Lung (tissue), 16 donors: Measurements from ENCODE around the gene OR5B3. TPM values are rescaled to one million over a fixed set of nuclear protein-coding genes. Genes with fewer than 3 reads are reported as not detected.

Experiments
- ATAC-seq: fragments of 200-7000 bp; cut with Tn5 transposase; one replicate; pipeline ENCODE4 v1.9.1; 2020; ENCODE audit warnings: moderate number of reproducible peaks; ENCODE audit not compliant: insufficient read depth, low FRiP score
- DNase-seq, 3 donors: peaks; one replicate each; pipeline ENCODE4 v3.0.0-alpha.2; 2013 to 2017
- H3K27ac ChIP-seq, 2 donors: one replicate each; pipeline ENCODE4 v1.5.1; 2013; ENCODE audit warnings: mild to moderate bottlenecking in 2 of 2, moderate library complexity in 2 of 2, control low read depth in 1 of 2, inconsistent platforms in 1 of 2, low read depth in 1 of 2, low read length in 1 of 2
- H3K27me3 ChIP-seq, 3 donors: one replicate each; pipeline ENCODE4 v1.5.1; 2013; ENCODE audit warnings: low read length in 2 of 3; ENCODE audit not compliant: control insufficient read depth in 3 of 3, insufficient read depth in 3 of 3
- H3K36me3 ChIP-seq, 4 donors: one replicate each; pipeline ENCODE4 v1.5.1; 2013; ENCODE audit warnings: low read length in 4 of 4, mild to moderate bottlenecking in 1 of 4, moderate library complexity in 1 of 4; ENCODE audit not compliant: control insufficient read depth in 4 of 4, insufficient read depth in 4 of 4
- H3K4me1 ChIP-seq, 5 donors: one replicate each; pipeline ENCODE4 v1.5.1; 2013; ENCODE audit warnings: low read length in 5 of 5, mild to moderate bottlenecking in 2 of 5, moderate library complexity in 1 of 5; ENCODE audit not compliant: control insufficient read depth in 5 of 5, insufficient read depth in 5 of 5
- H3K4me3 ChIP-seq: one replicate; pipeline ENCODE4 v1.5.1; 2013; ENCODE audit warnings: mild to moderate bottlenecking, control low read depth, moderate library complexity
- H3K9ac ChIP-seq, 2 donors: one replicate each; pipeline ENCODE4 v1.5.1; 2013; ENCODE audit warnings: low read length in 2 of 2, control low read depth in 1 of 2; ENCODE audit not compliant: insufficient read depth in 1 of 2
- H3K9me3 ChIP-seq, 4 donors: one replicate each; pipeline ENCODE4 v1.5.1; 2013; ENCODE audit warnings: low read length in 3 of 4, mild to moderate bottlenecking in 1 of 4, moderate library complexity in 1 of 4; ENCODE audit not compliant: control insufficient read depth in 4 of 4, insufficient read depth in 3 of 4
- WGBS, 2 donors: extraction: QIAGEN DNeasy Blood & Tissue Kit; methylation state at CpG; one replicate each; pipeline ENCODE4 v1.1.7; 2013; 5-methylcytosine and 5-hydroxymethylcytosine counted together
- long read RNA-seq, 5 donors: transcript quantifications; one replicate each; lab custom pipeline, GENCODE V29; 2026
- polyA plus RNA-seq, 2 donors: library from polyadenylated mRNA; stranded (reverse); fragments of 200-250 nt; gene quantifications; one replicate each; pipeline ENCODE4 v1.2.1, GENCODE V29; 2013
- total RNA-seq, 2 donors: library from RNA; depleted of rRNA in 1 of 2; stranded (reverse); fragments of >200 nt in 1 of 2; gene quantifications; one replicate each; pipeline ENCODE4 v1.2.1, GENCODE V29; 2014 to 2021
- TF ChIP-seq, protein P1 (sequence below): IDR thresholded peaks from 2 replicates; pipeline ENCODE4 v1.5.1; 2012; ENCODE audit warnings: mild to moderate bottlenecking; ENCODE audit errors: control extremely low read depth, extremely low read depth
- donor health status: control.
- donor health status: control.
- donor health status: Bipolar disorder and iron deficiency.
- donor health status: healthy.
- donor health status: DM: yes; HTN: yes; CAD: no.

Gene OR5B3
- total RNA-seq (not detected), polyA plus RNA-seq (not detected)
- long read RNA-seq, donor 1: 0 reads
- long read RNA-seq, donor 2: 0 reads
- long read RNA-seq, donor 3: 0 reads
- long read RNA-seq, donor 4: 0 reads
- long read RNA-seq, donor 5: 0 reads

DNA sequence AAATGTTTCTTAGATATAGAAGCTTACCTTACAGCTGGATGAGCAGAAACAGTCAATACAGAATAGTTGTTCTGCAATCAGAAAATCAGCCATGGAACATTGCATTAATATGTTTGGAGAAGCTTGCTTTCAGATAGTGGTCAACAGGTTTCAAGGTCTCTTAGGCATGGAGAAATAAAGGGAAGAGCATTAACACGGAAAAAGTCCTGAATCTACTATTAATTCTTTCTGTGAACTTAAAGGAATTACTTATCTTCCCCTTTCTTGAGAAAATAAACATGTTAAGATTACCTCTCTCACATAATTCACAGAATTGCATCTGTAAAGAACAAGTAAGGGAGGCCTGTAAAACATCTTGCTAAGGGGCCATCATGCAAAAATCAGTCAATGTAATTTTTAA, at the start of gene OR5B3:
Gene OR5B3 (minus strand): TSS at position 101 of the 400 bp plus-strand sequence. CDS start 3,465 bp downstream, outside the sequence.
- no peaks in the 10 kb centered on the region for H3K4me1 ChIP-seq
- no peak within 1 kb of the TSS for H3K27ac ChIP-seq
- TF ChIP-seq, protein P1, sequence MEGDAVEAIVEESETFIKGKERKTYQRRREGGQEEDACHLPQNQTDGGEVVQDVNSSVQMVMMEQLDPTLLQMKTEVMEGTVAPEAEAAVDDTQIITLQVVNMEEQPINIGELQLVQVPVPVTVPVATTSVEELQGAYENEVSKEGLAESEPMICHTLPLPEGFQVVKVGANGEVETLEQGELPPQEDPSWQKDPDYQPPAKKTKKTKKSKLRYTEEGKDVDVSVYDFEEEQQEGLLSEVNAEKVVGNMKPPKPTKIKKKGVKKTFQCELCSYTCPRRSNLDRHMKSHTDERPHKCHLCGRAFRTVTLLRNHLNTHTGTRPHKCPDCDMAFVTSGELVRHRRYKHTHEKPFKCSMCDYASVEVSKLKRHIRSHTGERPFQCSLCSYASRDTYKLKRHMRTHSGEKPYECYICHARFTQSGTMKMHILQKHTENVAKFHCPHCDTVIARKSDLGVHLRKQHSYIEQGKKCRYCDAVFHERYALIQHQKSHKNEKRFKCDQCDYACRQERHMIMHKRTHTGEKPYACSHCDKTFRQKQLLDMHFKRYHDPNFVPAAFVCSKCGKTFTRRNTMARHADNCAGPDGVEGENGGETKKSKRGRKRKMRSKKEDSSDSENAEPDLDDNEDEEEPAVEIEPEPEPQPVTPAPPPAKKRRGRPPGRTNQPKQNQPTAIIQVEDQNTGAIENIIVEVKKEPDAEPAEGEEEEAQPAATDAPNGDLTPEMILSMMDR: no peak
- no peaks in the 10 kb centered on the region for H3K27me3 ChIP-seq
- no peak within 1 kb of the TSS for H3K4me3 ChIP-seq
- DNase-seq (no peak), ATAC-seq (no peak)
- peaks cover 0 to 20% (median 9%) of the 10 kb centered on the region in 4 donors for H3K9me3 ChIP-seq
- H3K36me3 ChIP-seq: no peaks in the 10 kb centered on the region
- 69 to 77% methylated on average over 1 of the region's 1 CpG for WGBS, 2 donors
- no peak within 1 kb of the TSS for H3K9ac ChIP-seq

DNA sequence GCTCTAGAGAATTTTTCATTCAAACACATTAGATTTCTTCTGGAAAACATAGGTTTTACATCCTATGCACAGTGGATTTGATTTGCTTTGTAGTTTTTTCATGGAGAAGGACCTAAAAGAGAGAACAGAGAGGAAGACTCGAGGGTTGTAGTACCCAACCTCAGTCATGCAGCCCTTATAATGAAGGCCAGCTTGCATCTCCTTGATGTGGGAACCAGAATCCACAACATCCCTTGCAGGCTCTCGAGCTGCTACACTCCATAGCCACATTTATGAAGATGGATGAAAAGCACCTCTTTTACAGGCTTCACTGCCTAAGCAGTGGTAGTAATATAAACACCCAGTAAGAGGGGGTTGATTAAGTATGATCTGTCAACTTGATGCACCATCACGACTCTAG, 44.9 kb upstream of the OR5B3 start:
- Histone ChIP-seq H3K27me3 (no peaks in the 10 kb centered on the region), H3K4me1 (no peaks in the 10 kb centered on the region), H3K9ac (no peak overlapping the region), H3K27ac (no peak overlapping the region), H3K4me3 (no peak overlapping the region), H3K36me3 (no peaks in the 10 kb centered on the region), H3K9me3 (no peaks in the 10 kb centered on the region)
- TF ChIP-seq, protein P1: no peak
- WGBS, 2 donors: 57 to 74% methylated on average over 3 of the region's 3 CpGs
- DNase-seq (no peak), ATAC-seq (no peak)

DNA sequence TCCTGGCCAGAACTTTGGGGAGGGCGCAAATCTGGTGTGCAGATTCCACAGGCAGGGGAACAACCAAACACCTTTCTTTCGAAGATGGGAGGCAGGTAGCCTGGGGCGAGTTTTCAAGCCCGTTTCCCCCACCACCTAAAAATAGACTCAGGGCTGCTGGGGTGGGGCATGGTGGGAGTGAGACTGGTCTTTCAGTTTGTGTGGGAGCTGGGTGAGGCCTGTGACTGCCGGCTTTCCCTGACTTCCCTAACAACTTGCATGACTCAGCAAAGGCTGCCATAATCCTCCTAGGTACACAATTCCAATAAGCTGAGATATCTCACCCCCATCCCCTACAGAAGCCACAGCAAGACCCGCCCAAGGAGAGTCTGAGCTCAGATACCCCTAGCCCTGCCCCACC, 39.6 kb upstream of the OR5B3 start:
- WGBS, 2 donors: 85 to 89% methylated on average over 6 of the region's 6 CpGs
- H3K4me3 ChIP-seq: no peak overlapping the region
- no peak overlapping the region for H3K27ac ChIP-seq
- no peaks in the 10 kb centered on the region for H3K27me3 ChIP-seq
- H3K4me1 ChIP-seq: no peaks in the 10 kb centered on the region
- H3K9ac ChIP-seq: no peak overlapping the region
- peaks cover 0 to 21% (median 6%) of the 10 kb centered on the region in 4 donors for H3K9me3 ChIP-seq
- no peak for DNase-seq
- H3K36me3 ChIP-seq: no peaks in the 10 kb centered on the region
- TF ChIP-seq, protein P1: no peak
- no peak for ATAC-seq

DNA sequence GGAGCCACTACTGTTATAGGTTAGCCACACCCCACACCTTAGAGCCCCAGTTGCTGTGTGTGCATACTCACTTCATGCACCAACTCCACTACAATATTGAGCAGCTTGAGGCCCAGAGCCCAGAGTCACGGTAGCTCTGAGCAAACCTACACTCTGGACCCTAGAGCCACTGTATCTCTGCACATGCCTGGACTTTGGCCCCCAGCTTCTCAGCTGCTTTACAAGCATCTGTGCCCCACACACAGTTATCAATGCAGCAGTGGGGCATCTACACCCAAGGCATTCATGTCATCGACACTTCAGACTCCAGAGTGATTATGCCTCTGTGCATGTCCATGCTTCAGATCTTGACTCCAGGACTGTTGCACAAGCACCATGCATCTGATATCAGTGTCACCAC, 37.6 kb upstream of the OR5B3 start:
- TF ChIP-seq, protein P1: no peak
- 96 to 97% methylated on average over 2 of the region's 2 CpGs for WGBS, 2 donors
- no peak overlapping the region for H3K27ac ChIP-seq
- H3K9me3 ChIP-seq: peaks cover 0 to 21% (median 8%) of the 10 kb centered on the region in 4 donors
- no peak for ATAC-seq
- DNase-seq: no peak
- H3K4me3 ChIP-seq: no peak overlapping the region
- H3K4me1 ChIP-seq: no peaks in the 10 kb centered on the region
- H3K36me3 ChIP-seq: no peaks in the 10 kb centered on the region
- no peak overlapping the region for H3K9ac ChIP-seq
- H3K27me3 ChIP-seq: no peaks in the 10 kb centered on the region
